K562 (cell line): Measurements from ENCODE around the gene FCHO1. TPM values are rescaled to one million over a fixed set of nuclear protein-coding genes. Genes with fewer than 3 reads are reported as not detected.

Experiments used
- ATAC-seq: fragments of 200-7000 bp; cut with Tn5 transposase; 3 replicates; pipeline ENCODE4 v1.9.1; 2020; ENCODE audit warnings: moderate library complexity
- BruUV-seq: library from RNA; stranded (reverse); fragments of 400-500 nt; replicated peaks from 2 replicates; lab custom pipeline; 2021; lab: Mats Ljungman, UMichigan
- CTCF ChIA-PET: fragments of 300-600 bp; formaldehyde crosslinking; extraction: SDS; loops from one replicate; lab custom pipeline; 2021; ENCODE audit warnings: low intra/inter-chr PET ratio; lab: Yijun Ruan, JAX
- POLR2A ChIA-PET: fragments of 300-600, 350-650 bp; sonication (Branson Sonifier 250); formaldehyde crosslinking; extraction: SDS; loops from one replicate; lab custom pipeline; 2021; ENCODE audit warnings: antibody characterized with exemption, inconsistent platforms; lab: Yijun Ruan, JAX
- DNase-seq, 4 experiments: peaks; one replicate each; pipeline versions ENCODE4 v3.0.0 to v3.0.0-alpha.2; 2011 to 2018; ENCODE audit warnings: low spot score in 3 of 4, mixed read lengths in 3 of 4; ENCODE audit errors: extremely low read depth in 1 of 4
- FAIRE-seq: peaks from 2 replicates; lab custom pipeline; 2011; peaks lifted over from hg19 to GRCh38; lab: Jason Lieb, UNC
- H2AFZ ChIP-seq: 2 replicates; pipeline ENCODE4 v1.6.0; 2011; ENCODE audit warnings: low read depth, low read length, control low read depth, inconsistent platforms
- H3K27ac ChIP-seq: fragments of 200-600 bp; 3 replicates; pipeline ENCODE4 v1.8.0; 2011; ENCODE audit warnings: low read depth, mild to moderate bottlenecking, control low read depth, inconsistent platforms, low read length, moderate library complexity, mixed read lengths; ENCODE audit errors: extremely low read depth
- H3K27me3 ChIP-seq, 2 experiments: fragments of 300-600 bp in 1 of 2; 2 replicates in 1 of 2; 3 replicates in 1 of 2; pipeline versions ENCODE4 v1.6.0 to v1.8.0; 2011; ENCODE audit warnings: inconsistent platforms in 2 of 2, low read length in 2 of 2, mild to moderate bottlenecking in 1 of 2, mixed read lengths in 1 of 2, moderate library complexity in 1 of 2; ENCODE audit not compliant: control insufficient read depth in 2 of 2, insufficient read depth in 2 of 2
- H3K36me3 ChIP-seq: fragments of 300-600 bp; 3 replicates; pipeline ENCODE4 v1.8.0; 2011; ENCODE audit warnings: mild to moderate bottlenecking, low read length, inconsistent platforms; ENCODE audit not compliant: control insufficient read depth, insufficient read depth
- H3K4me1 ChIP-seq, 2 experiments: fragments of 200-600 bp in 1 of 2; replicated peaks in 1 of 2; 2 replicates in 1 of 2; 3 replicates in 1 of 2; pipeline versions ENCODE4 v1.5.1 to v1.8.0; 2011; ENCODE audit warnings: inconsistent platforms in 2 of 2, low read length in 2 of 2, mild to moderate bottlenecking in 1 of 2, mixed read lengths in 1 of 2, moderate library complexity in 1 of 2; ENCODE audit not compliant: control insufficient read depth in 2 of 2, insufficient read depth in 2 of 2
- H3K4me2 ChIP-seq: 2 replicates; pipeline ENCODE4 v1.6.1; 2011; ENCODE audit warnings: low read length, control low read depth, inconsistent platforms, mixed read lengths; ENCODE audit not compliant: insufficient read depth
- H3K4me3 ChIP-seq: fragments of 200-600 bp; sonication (generic), shearing (Covaris generic); 2 replicates; pipeline ENCODE4 v1.5.1; 2016; ENCODE audit warnings: control low read depth, inconsistent platforms
- H3K79me2 ChIP-seq: fragments of 200-600 bp; 3 replicates; pipeline ENCODE4 v1.8.0; 2011; ENCODE audit warnings: low read length, inconsistent platforms; ENCODE audit not compliant: control insufficient read depth, insufficient read depth
- H3K9ac ChIP-seq, 2 experiments: 2 replicates each; pipeline versions ENCODE4 v1.6.0 to v1.6.1; 2011; ENCODE audit warnings: low read depth in 2 of 2, low read length in 2 of 2, control low read depth in 1 of 2, inconsistent platforms in 1 of 2, mild to moderate bottlenecking in 1 of 2, mixed read lengths in 1 of 2; ENCODE audit not compliant: insufficient read depth in 1 of 2
- H3K9me1 ChIP-seq: one replicate; pipeline ENCODE4 v1.6.0; 2011; ENCODE audit warnings: inconsistent platforms, mild to moderate bottlenecking, low read length, moderate library complexity; ENCODE audit not compliant: control insufficient read depth, insufficient read depth
- H3K9me3 ChIP-seq: replicated peaks from 2 replicates; pipeline ENCODE4 v1.5.1; 2011; ENCODE audit warnings: low read depth, low read length, inconsistent platforms; ENCODE audit not compliant: control insufficient read depth, insufficient read depth
- H4K20me1 ChIP-seq: replicated peaks from 2 replicates; pipeline ENCODE4 v1.6.1; 2011; ENCODE audit warnings: low read length, inconsistent platforms, mixed read lengths; ENCODE audit not compliant: control insufficient read depth, insufficient read depth
- FOSL1 ChIP-seq: fragments of 200-800 bp; sonication (Bioruptor generic); conservative IDR thresholded peaks from 2 replicates; pipeline ENCODE4 v1.6.1; 2016; ENCODE audit warnings: missing genetic modification characterization, missing compliant biosample characterization
- ZBTB26 ChIP-seq: fragments of 450-650 bp; formaldehyde crosslinking; IDR thresholded peaks from 2 replicates; pipeline ENCODE4 v1.4.0; 2022; ENCODE audit warnings: missing genetic modification characterization
- ZNF263 ChIP-seq: sonication (generic); formaldehyde crosslinking; IDR thresholded peaks from 2 replicates; pipeline ENCODE4 v1.8.0; 2022; ENCODE audit warnings: mild to moderate bottlenecking, missing genetic modification reagents, borderline replicate concordance
- WGBS: fragments of 100-300 bp; shearing (Covaris generic); methylation state at CpG from one replicate; pipeline ENCODE4 v1.1.6; 2016; ENCODE audit warnings: low coverage, mixed read lengths; ENCODE audit not compliant: insufficient coverage; ENCODE audit errors: missing lambda C conversion rate; 5-methylcytosine and 5-hydroxymethylcytosine counted together
- in situ Hi-C: fragments of 300-500 bp; cut with MboI; formaldehyde crosslinking; loops from 4 replicates; pipeline ENCODE4 v1.15.0; 2018; ENCODE audit warnings: inconsistent platforms, mixed read lengths
- intact Hi-C: fragments of 100-400 bp; cut with micrococcal nuclease; formaldehyde crosslinking; loops from 2 replicates; pipeline ENCODE4 v1.14.2; 2022
- polyA plus RNA-seq, 8 experiments: library from polyadenylated mRNA; depleted of rRNA in 4 of 8; stranded (reverse) in 5 of 8; unstranded in 3 of 8; fragments of >200 nt; fragmentation: Nextera tagmentation in 2 of 8; fragmentation: Illumina TruSeq in 1 of 8; extraction: Ambion mirVana in 2 of 8; extraction: Trizol in 1 of 8; gene quantifications; 2 replicates each; pipeline versions ENCODE4 v1.2.1 to v1.2.3, GENCODE V29; 2011 to 2014; ENCODE audit warnings: inconsistent platforms in 1 of 8, missing spikeins in 1 of 8
- total RNA-seq, 7 experiments: library from RNA; depleted of rRNA in 6 of 7; stranded (reverse); fragments of >200 nt in 6 of 7; fragmentation: Illumina TruSeq in 2 of 7; extraction: Trizol in 2 of 7; gene quantifications; 2 replicates each; pipeline versions ENCODE4 v1.2.1 to v1.2.3, GENCODE V29; 2011 to 2021; ENCODE audit warnings: low replicate concordance in 1 of 7
- TF ChIP-seq, protein P1 (sequence below): conservative IDR thresholded peaks from 2 replicates; pipeline ENCODE4 v1.6.1; 2011; ENCODE audit warnings: low read depth, mild to moderate bottlenecking, low read length; ENCODE audit not compliant: control insufficient read depth

FCHO1 gene
- total and polyA plus RNA-seq, 9 of the 15 experiments (the other 6 are each of a cell fraction or from before 2014, with no cell fraction given), result 0.21 to 58.9 (median 18.3) TPM

GRCh38 chr19:17805427-17805826, 54.1 kb downstream of the FCHO1 start:
- CTCF ChIA-PET, result no interaction called here
- Histone ChIP-seq H3K27me3 (peaks cover 9 to 38% of the 10 kb centered on the region in 2 experiments; a peak in 4 of 5 replicates), H3K4me3 (no peak overlapping the region), H3K9me1 (no peaks in the 10 kb centered on the region), H3K4me1 (peaks cover 0 to 6% of the 10 kb centered on the region in 2 experiments; a peak in 2 of 5 replicates), H3K9me3 (no peaks in the 10 kb centered on the region), H3K36me3 (no peaks in the 10 kb centered on the region), H3K4me2 (no peak overlapping the region), H2AFZ (no peak overlapping the region), H3K79me2 (no peaks in the 10 kb centered on the region), H3K9ac (no peak overlapping the region), H4K20me1 (no peaks in the 10 kb centered on the region), H3K27ac (no peak overlapping the region)
- TF ChIP-seq ZBTB26 (CRISPR knock-in tag) (no peak), ZNF263 (0 out of 2 replicates have a peak, but pooled peaks have one; percentile 28)
- FAIRE-seq (no peak), DNase-seq (no peak), ATAC-seq (no peak)
- BruUV-seq, result no TSS peak
- in situ Hi-C loops (no loop called here), intact Hi-C loops (no loop called here)
- POLR2A ChIA-PET, result no interaction called here
- whole genome bisulfite sequencing, result 4% methylated on average over 4 of the region's 4 CpGs

GRCh38 chr19:17806945-17807344, 55.7 kb downstream of the FCHO1 start:
- H3K36me3 ChIP-seq, result no peaks in the 10 kb centered on the region
- no peak overlapping the region for H3K4me3 ChIP-seq
- peaks cover 17 to 50% of the 10 kb centered on the region in 2 experiments for H3K27me3 ChIP-seq
- DNase-seq (no peak), ATAC-seq (no peak; the same call in 2 of the 3 replicates), FAIRE-seq (no peak)
- ChIA-PET POLR2A (interaction anchor here (0.5 to 0.6 kb wide), 3 partner anchors 26 to 421 kb away, joined by 3 to 5 read pairs (median 3); no protein-coding TSS in a partner anchor), CTCF (no interaction called here)
- in situ Hi-C loops, result no loop called here
- no TSS peak for BruUV-seq
- no peaks in the 10 kb centered on the region for H3K9me1 ChIP-seq
- peaks cover 0 to 6% of the 10 kb centered on the region in 2 experiments; a peak in 2 of 5 replicates for H3K4me1 ChIP-seq
- H4K20me1 ChIP-seq, result 0 out of 2 replicates have a peak, but pooled peaks cover 7% of the 10 kb centered on the region
- no peak overlapping the region for H2AFZ ChIP-seq
- H3K79me2 ChIP-seq, result no peaks in the 10 kb centered on the region
- WGBS, result 0% methylated on average over 2 of the region's 3 CpGs
- intact Hi-C loops, result no loop called here
- H3K9ac ChIP-seq, result no peak overlapping the region
- TF ChIP-seq FOSL1, result peak; percentile 41; the same call in 1 of the 2 replicates
- TF ChIP-seq, protein P1, sequence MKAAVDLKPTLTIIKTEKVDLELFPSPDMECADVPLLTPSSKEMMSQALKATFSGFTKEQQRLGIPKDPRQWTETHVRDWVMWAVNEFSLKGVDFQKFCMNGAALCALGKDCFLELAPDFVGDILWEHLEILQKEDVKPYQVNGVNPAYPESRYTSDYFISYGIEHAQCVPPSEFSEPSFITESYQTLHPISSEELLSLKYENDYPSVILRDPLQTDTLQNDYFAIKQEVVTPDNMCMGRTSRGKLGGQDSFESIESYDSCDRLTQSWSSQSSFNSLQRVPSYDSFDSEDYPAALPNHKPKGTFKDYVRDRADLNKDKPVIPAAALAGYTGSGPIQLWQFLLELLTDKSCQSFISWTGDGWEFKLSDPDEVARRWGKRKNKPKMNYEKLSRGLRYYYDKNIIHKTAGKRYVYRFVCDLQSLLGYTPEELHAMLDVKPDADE, result no peak
- no peak overlapping the region for H3K4me2 ChIP-seq
- no peak overlapping the region for H3K27ac ChIP-seq
- H3K9me3 ChIP-seq, result no peaks in the 10 kb centered on the region
